Stimulated activated CD4-positive, alpha-beta T cell treated with anti-CD3 and anti-CD28 coated beads, Interleukin-4, amount 100 ng/mL, for 1 hour (primary cell): ENCODE measurements around the gene PHEX.
"Not testable (repeated sequence)": the region's sequence is repeated elsewhere in the genome, so short reads cannot be mapped to it uniquely, and the experiment has no call there.

Source experiments
- DNase-seq: peaks from one replicate; pipeline ENCODE4 v3.0.0-alpha.2; 2020

The PHEX gene

GRCh38 chrX:22268706-22269105, 236.6 kb downstream of the PHEX start:
- no peak for DNase-seq

- no peak for DNase-seq
Observed at GRCh38 chrX:22272613-22273012, 240.5 kb downstream of the PHEX start, which contains the start of gene CBLL2. TSS of gene CBLL2 (plus strand) at chrX:22272913. CDS start at chrX:22272992, 79 bp downstream.

- no peak for DNase-seq
Observed at GRCh38 chrX:22273714-22274317, 241.7 kb downstream of the PHEX start.

GRCh38 chrX:22276781-22277180, 244.7 kb downstream of the PHEX start:
- no peak for DNase-seq

- no peak for DNase-seq
Observed at GRCh38 chrX:22278375-22278774, 246.2 kb downstream of the PHEX start.

- DNase-seq = not testable (repeated sequence)
Observed at GRCh38 chrX:22289209-22289608, 257.1 kb downstream of the PHEX start.

GRCh38 chrX:22296871-22297270, 264.7 kb downstream of the PHEX start:
- no peak for DNase-seq

GRCh38 chrX:22300130-22300529, 268.0 kb downstream of the PHEX start:
- no peak for DNase-seq
